B cell (primary cell): ENCODE data around the gene ABCA13. TPM values are rescaled to one million over a fixed set of nuclear protein-coding genes. Genes with fewer than 3 reads are reported as not detected.

ENCODE experiments used
- ATAC-seq: fragments of 200-7000 bp; cut with Tn5 transposase; one replicate; pipeline ENCODE4 v1.10.0; 2021; ENCODE audit warnings: low read depth, mild to moderate bottlenecking, moderate number of reproducible peaks, moderate library complexity
- CTCF ChIA-PET: fragments of 350-600 bp; sonication (Branson Sonifier 250); formaldehyde crosslinking; loops from one replicate; lab custom pipeline; 2021; ENCODE audit warnings: antibody characterized with exemption, inconsistent platforms; lab: Charles Lee
- POLR2A ChIA-PET: fragments of 350-600 bp; sonication (Branson Sonifier 250); formaldehyde crosslinking; loops from one replicate; lab custom pipeline; 2021; ENCODE audit warnings: antibody characterized with exemption; lab: Charles Lee
- DNase-seq: peaks from one replicate; pipeline ENCODE4 v3.0.0; 2013
- H2AFZ ChIP-seq: 2 replicates; pipeline ENCODE4 v1.6.1; 2012; ENCODE audit warnings: mild to moderate bottlenecking, low read depth, low read length; ENCODE audit not compliant: insufficient read depth, poor library complexity, severe bottlenecking
- H3K27ac ChIP-seq, 2 donors: 1 replicate in 1 of 2; 2 replicates in 1 of 2; pipeline ENCODE4 v1.5.1; 2012 to 2013; ENCODE audit warnings: low read length in 2 of 2, mild to moderate bottlenecking in 2 of 2, moderate library complexity in 1 of 2
- H3K27me3 ChIP-seq, 4 experiments: fragments of 200-600 bp in 1 of 4; sonication (generic) in 1 of 4; replicated peaks in 1 of 4; 1 replicate in 2 of 4; 2 replicates in 2 of 4; pipeline versions ENCODE4 v1.6.1 to v1.7.0; 2013 to 2016; ENCODE audit warnings: low read length in 3 of 4, mild to moderate bottlenecking in 2 of 4, mixed read lengths in 1 of 4, moderate library complexity in 1 of 4; ENCODE audit not compliant: insufficient read depth in 4 of 4, control insufficient read depth in 3 of 4; ENCODE audit errors: control extremely low read depth in 1 of 4
- H3K36me3 ChIP-seq, 2 experiments: replicated peaks in 1 of 2; 1 replicate in 1 of 2; 2 replicates in 1 of 2; pipeline versions ENCODE4 v1.6.1 to v1.7.1; 2013; ENCODE audit warnings: low read length in 1 of 2; ENCODE audit not compliant: insufficient read depth in 2 of 2, control insufficient read depth in 1 of 2; ENCODE audit errors: control extremely low read depth in 1 of 2, extremely low read depth in 1 of 2
- H3K4me1 ChIP-seq, 2 donors: fragments of 200-600 bp in 1 of 2; sonication (generic) in 1 of 2; 1 replicate in 1 of 2; 2 replicates in 1 of 2; pipeline versions ENCODE4 v1.5.1 to v1.6.1; 2013 to 2017; ENCODE audit warnings: low read length in 2 of 2; ENCODE audit not compliant: control insufficient read depth in 2 of 2, insufficient read depth in 2 of 2
- H3K4me2 ChIP-seq: replicated peaks from 2 replicates; pipeline ENCODE3; 2012; ENCODE audit warnings: mild to moderate bottlenecking, low read depth, low read length; ENCODE audit not compliant: poor library complexity, severe bottlenecking
- H3K4me3 ChIP-seq, 5 experiments: fragments of 200-600 bp in 1 of 5; sonication (generic) in 1 of 5; 1 replicate in 3 of 5; 2 replicates in 2 of 5; pipeline versions ENCODE4 v1.5.1 to v1.7.0; 2011 to 2016; ENCODE audit warnings: low read length in 4 of 5, mild to moderate bottlenecking in 4 of 5, low read depth in 2 of 5, control low read depth in 1 of 5, moderate library complexity in 1 of 5; ENCODE audit not compliant: insufficient read depth in 1 of 5; ENCODE audit errors: control extremely low read depth in 1 of 5, extremely low read depth in 1 of 5
- H3K79me2 ChIP-seq: fragments of 200-600 bp; sonication (generic); one replicate; pipeline ENCODE4 v1.6.0; 2016; ENCODE audit warnings: low read length; ENCODE audit not compliant: control insufficient read depth, insufficient read depth
- H3K9ac ChIP-seq: fragments of 200-600 bp; sonication (generic); 2 replicates; pipeline ENCODE4 v1.6.1; 2017; ENCODE audit warnings: mild to moderate bottlenecking, low read length, moderate library complexity
- H3K9me3 ChIP-seq, 3 donors: one replicate each; pipeline versions ENCODE4 v1.6.1 to v1.7.1; 2013; ENCODE audit warnings: low read length in 2 of 3; ENCODE audit not compliant: control insufficient read depth in 2 of 3, insufficient read depth in 1 of 3; ENCODE audit errors: control extremely low read depth in 1 of 3
- H4K20me1 ChIP-seq: 2 replicates; pipeline ENCODE4 v1.6.0; 2012; ENCODE audit warnings: mild to moderate bottlenecking, low read length; ENCODE audit not compliant: insufficient read depth, control insufficient read depth, poor library complexity, severe bottlenecking
- H3K27ac Mint-ChIP-seq: one replicate; pipeline ENCODE4 v1.8.0; 2021; ENCODE audit warnings: mixed read lengths
- H3K27me3 Mint-ChIP-seq: one replicate; pipeline ENCODE4 v1.8.0; 2021; ENCODE audit warnings: mixed read lengths
- H3K4me1 Mint-ChIP-seq: one replicate; pipeline ENCODE4 v1.8.0; 2021; ENCODE audit warnings: mixed read lengths
- H3K4me3 Mint-ChIP-seq: one replicate; pipeline ENCODE4 v1.8.0; 2021; ENCODE audit warnings: mixed read lengths
- H3K9me3 Mint-ChIP-seq: one replicate; pipeline ENCODE4 v1.8.0; 2022; ENCODE audit warnings: mixed read lengths; ENCODE audit not compliant: insufficient read depth
- EZH2 ChIP-seq: IDR thresholded peaks from 2 replicates; pipeline ENCODE4 v1.6.1; 2012; ENCODE audit warnings: borderline replicate concordance, low read depth, mild to moderate bottlenecking, moderate library complexity, low read length; ENCODE audit not compliant: insufficient read depth, poor library complexity, severe bottlenecking
- WGBS: methylation state at CpG from one replicate; pipeline ENCODE4 v1.1.5; 2013; ENCODE audit warnings: missing lambda C conversion rate; ENCODE audit not compliant: insufficient coverage; 5-methylcytosine and 5-hydroxymethylcytosine counted together
- intact Hi-C: fragments of 100-400 bp; cut with micrococcal nuclease; formaldehyde crosslinking; loops from one replicate; pipeline ENCODE4 v1.10.0; 2022
- polyA plus RNA-seq: library from polyadenylated mRNA; depleted of rRNA; stranded (reverse); fragments of >200 nt; gene quantifications from 2 replicates; pipeline ENCODE4 v1.2.3, GENCODE V29; 2012
- total RNA-seq, 2 donors: library from RNA; stranded (reverse); fragments of 120-200 nt in 1 of 2; gene quantifications; 1 replicate in 1 of 2; 2 replicates in 1 of 2; pipeline versions ENCODE4 v1.2.3 to v1.2.4, GENCODE V29; 2013 to 2022
- TF ChIP-seq, protein P1 (sequence below): fragments of 200-600 bp; IDR thresholded peaks from one replicate; pipeline ENCODE4 v1.8.0; 2022; ENCODE audit warnings: antibody characterized with exemption, mild to moderate bottlenecking

ABCA13 gene
- total and polyA plus RNA-seq, 2 donors (not counting 1 experiment from before 2014, with no cell fraction given) = not detected

DNA sequence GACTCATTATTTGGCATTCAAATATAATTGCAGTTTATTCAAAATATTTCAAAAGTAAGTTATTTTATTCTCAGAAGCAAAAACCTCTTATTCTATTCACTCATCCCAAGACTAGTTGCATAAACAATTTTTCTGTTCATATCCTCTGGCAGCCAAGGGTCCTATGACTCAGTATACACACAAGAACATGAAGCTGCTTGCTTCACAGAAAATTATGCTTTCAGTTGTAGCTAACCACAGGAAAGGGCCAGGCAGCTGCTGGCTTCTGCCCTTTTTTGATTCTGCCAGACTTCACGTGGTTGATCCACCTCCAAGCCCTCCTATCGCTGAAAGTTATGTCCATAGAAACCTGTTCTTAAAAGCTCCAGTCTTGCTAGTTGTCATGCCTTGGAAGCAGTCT is 108.8 kb downstream of the ABCA13 start:
- no peaks in the 10 kb centered on the region for H3K36me3 ChIP-seq
- DNase-seq (no peak), ATAC-seq (no peak)
- WGBS = 13% methylated on average over 2 of the region's 2 CpGs
- Mint-ChIP-seq H3K27ac (no peak overlapping the region), H3K27me3 (peaks cover 8% of the 10 kb centered on the region), H3K4me3 (no peak overlapping the region), H3K4me1 (no peaks in the 10 kb centered on the region), H3K9me3 (no peaks in the 10 kb centered on the region)
- no peak overlapping the region for H2AFZ ChIP-seq
- intact Hi-C loops = no loop called here
- POLR2A ChIA-PET = no interaction called here
- no peaks in the 10 kb centered on the region for H4K20me1 ChIP-seq
- no peak overlapping the region for H3K9ac ChIP-seq
- H3K4me2 ChIP-seq = no peak overlapping the region
- no peak for TF ChIP-seq EZH2
- TF ChIP-seq, protein P1, sequence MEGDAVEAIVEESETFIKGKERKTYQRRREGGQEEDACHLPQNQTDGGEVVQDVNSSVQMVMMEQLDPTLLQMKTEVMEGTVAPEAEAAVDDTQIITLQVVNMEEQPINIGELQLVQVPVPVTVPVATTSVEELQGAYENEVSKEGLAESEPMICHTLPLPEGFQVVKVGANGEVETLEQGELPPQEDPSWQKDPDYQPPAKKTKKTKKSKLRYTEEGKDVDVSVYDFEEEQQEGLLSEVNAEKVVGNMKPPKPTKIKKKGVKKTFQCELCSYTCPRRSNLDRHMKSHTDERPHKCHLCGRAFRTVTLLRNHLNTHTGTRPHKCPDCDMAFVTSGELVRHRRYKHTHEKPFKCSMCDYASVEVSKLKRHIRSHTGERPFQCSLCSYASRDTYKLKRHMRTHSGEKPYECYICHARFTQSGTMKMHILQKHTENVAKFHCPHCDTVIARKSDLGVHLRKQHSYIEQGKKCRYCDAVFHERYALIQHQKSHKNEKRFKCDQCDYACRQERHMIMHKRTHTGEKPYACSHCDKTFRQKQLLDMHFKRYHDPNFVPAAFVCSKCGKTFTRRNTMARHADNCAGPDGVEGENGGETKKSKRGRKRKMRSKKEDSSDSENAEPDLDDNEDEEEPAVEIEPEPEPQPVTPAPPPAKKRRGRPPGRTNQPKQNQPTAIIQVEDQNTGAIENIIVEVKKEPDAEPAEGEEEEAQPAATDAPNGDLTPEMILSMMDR = no peak
- CTCF ChIA-PET = no interaction called here
- no peaks in the 10 kb centered on the region for H3K9me3 ChIP-seq
- H3K27ac ChIP-seq = no peak overlapping the region
- no peaks in the 10 kb centered on the region for H3K4me1 ChIP-seq
- no peaks in the 10 kb centered on the region for H3K79me2 ChIP-seq
- no peaks in the 10 kb centered on the region for H3K27me3 ChIP-seq
- H3K4me3 ChIP-seq = no peak overlapping the region

DNA sequence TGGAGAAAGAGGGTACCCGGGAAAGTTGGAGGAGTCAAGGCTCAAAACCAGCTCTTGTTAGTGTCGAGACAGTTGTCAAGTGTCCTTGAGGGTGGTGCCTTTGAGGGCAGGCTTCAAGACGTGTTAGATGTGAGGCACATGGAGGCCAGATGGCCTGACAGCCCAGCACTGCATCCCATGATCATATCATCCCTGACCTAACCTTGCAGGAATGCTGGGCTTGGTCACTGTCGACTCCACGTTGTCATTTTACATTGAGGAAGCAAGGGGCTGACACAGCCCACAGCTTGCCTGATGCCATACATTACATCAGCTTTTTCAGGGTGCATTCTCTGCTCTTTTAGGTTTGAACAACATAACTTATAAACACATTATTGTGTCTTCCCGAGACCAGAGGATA is 114.1 kb downstream of the ABCA13 start:
- no peak overlapping the region for H3K4me3 Mint-ChIP-seq
- TF ChIP-seq, protein P1 = no peak
- TF ChIP-seq EZH2 = no peak
- Histone ChIP-seq H3K4me1 (no peaks in the 10 kb centered on the region), H3K4me2 (no peak overlapping the region), H3K27ac (no peak overlapping the region), H3K79me2 (no peaks in the 10 kb centered on the region), H2AFZ (no peak overlapping the region), H3K4me3 (no peak overlapping the region), H3K9ac (no peak overlapping the region), H3K36me3 (no peaks in the 10 kb centered on the region), H3K9me3 (peaks cover 0 to 5% (median 0%) of the 10 kb centered on the region in 3 donors), H4K20me1 (no peaks in the 10 kb centered on the region), H3K27me3 (no peaks in the 10 kb centered on the region)
- intact Hi-C loops = no loop called here
- ATAC-seq = no peak
- H3K27me3 Mint-ChIP-seq = peaks cover 8% of the 10 kb centered on the region
- H3K9me3 Mint-ChIP-seq = no peaks in the 10 kb centered on the region
- POLR2A ChIA-PET = no interaction called here
- 47% methylated on average over 5 of the region's 6 CpGs for WGBS
- no peaks in the 10 kb centered on the region for H3K4me1 Mint-ChIP-seq
- CTCF ChIA-PET = no interaction called here
- H3K27ac Mint-ChIP-seq = no peak overlapping the region
- no peak for DNase-seq
